ENCODE data around the gene TAF6L.
A peak's percentile ranks its signal among the peaks of the same experiment; 100 is the strongest.

DNA sequence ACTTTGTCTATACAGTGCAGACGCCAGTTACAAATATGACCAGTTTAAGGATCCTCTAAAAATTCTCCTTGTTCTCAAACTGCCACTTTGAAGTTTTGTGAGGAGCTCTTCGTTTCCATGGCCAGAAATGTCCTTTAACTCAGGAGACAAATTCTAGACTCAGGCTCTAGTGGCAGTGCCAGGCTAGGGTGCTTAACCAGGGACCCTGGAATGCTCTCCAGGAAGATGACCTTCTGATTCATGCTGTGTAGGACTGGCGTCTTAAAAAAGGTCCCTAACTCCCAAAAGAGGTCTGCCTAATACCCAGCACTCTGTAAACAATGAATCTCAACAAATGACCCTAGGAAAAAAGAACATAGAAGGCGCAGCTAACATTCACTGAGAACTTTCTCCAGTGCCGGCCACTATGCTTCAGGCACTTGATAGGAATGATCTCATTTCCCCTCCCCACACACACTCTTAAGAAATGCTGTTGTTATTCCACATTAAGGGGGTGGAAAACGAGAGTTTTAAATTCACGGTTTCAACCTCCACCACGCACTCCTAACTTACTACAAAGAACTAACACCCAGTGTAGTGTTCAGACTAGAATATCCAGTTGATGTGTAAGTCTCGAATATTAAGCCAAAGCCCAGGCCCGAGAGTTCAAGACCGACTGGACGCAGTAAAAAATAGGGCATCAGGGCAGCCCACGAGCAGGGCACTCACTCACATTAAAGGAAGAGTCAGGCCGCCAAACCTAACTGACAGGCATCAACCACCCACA is 33.3 kb downstream of the TAF6L start:
- TF ChIP-seq, protein P1, sequence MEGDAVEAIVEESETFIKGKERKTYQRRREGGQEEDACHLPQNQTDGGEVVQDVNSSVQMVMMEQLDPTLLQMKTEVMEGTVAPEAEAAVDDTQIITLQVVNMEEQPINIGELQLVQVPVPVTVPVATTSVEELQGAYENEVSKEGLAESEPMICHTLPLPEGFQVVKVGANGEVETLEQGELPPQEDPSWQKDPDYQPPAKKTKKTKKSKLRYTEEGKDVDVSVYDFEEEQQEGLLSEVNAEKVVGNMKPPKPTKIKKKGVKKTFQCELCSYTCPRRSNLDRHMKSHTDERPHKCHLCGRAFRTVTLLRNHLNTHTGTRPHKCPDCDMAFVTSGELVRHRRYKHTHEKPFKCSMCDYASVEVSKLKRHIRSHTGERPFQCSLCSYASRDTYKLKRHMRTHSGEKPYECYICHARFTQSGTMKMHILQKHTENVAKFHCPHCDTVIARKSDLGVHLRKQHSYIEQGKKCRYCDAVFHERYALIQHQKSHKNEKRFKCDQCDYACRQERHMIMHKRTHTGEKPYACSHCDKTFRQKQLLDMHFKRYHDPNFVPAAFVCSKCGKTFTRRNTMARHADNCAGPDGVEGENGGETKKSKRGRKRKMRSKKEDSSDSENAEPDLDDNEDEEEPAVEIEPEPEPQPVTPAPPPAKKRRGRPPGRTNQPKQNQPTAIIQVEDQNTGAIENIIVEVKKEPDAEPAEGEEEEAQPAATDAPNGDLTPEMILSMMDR (IDR thresholded peaks at IDR 0.05; ENCODE audit: control extremely low read depth in 1 of 3, insufficient read depth in 1 of 3, low read depth in 1 of 3, low read length in 3 of 3), result no peak
- TF ChIP-seq JUND (IDR thresholded peaks at IDR 0.05; ENCODE audit: low read length), result no peak
- TF ChIP-seq GTF2F1 (IDR thresholded peaks at IDR 0.05; ENCODE audit: borderline replicate concordance, low read depth, low read length), result no peak
- no peak for TF ChIP-seq SRF (IDR thresholded peaks at IDR 0.05; ENCODE audit: low read depth, low read length)
- peak in 1 of 2 experiments; percentile 28; a peak in 1 of 3 replicates for TF ChIP-seq POLR2A (IDR thresholded peaks at IDR 0.05; ENCODE audit: control extremely low read depth in 1 of 2, low read depth in 2 of 2, low read length in 2 of 2)
- no peak for TF ChIP-seq RAD21 (IDR thresholded peaks at IDR 0.05 in 1 of 2, conservative IDR thresholded peaks at IDR 0.05 in 1 of 2; ENCODE audit: low read depth in 2 of 2, low read length in 2 of 2)
- TF ChIP-seq EZH2 (IDR thresholded peaks at IDR 0.05; ENCODE audit: low read depth, low read length, severe bottlenecking), result no peak
- no peak for TF ChIP-seq JUN (IDR thresholded peaks at IDR 0.05; ENCODE audit: low read depth, low read length)
- no peak for TF ChIP-seq POLR2AphosphoS5 (IDR thresholded peaks at IDR 0.05; ENCODE audit: low read depth, low read length)

Data from H1 (cell line).